Cortex of kidney (tissue), 1 donor: ENCODE results near the gene SHISA4.

Source experiments
- DNase-seq: peaks from one replicate; lab custom pipeline; 2025; lab: John Stamatoyannopoulos, UW

SHISA4 gene

DNA sequence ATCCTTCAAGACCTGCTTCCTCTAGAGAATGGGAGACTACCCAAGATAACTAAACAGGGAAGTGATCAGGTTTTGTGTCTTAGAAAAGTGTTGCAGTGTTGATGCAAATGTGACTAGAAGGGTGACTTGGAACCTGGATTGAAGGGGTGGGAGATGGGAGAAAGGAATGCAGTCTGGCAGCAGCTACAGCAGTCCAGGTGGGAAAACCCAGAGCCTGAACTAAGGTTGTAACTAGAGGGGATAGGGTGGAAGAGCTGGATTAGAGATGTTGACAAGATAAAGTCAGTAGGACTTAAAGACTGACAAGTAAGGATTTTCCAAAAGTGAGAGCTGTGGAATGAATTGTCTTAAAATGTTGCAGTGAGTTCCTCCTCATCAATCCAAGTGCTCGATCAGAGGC, 7.1 kb upstream of the SHISA4 start:
- DNase-seq: no peak

DNA sequence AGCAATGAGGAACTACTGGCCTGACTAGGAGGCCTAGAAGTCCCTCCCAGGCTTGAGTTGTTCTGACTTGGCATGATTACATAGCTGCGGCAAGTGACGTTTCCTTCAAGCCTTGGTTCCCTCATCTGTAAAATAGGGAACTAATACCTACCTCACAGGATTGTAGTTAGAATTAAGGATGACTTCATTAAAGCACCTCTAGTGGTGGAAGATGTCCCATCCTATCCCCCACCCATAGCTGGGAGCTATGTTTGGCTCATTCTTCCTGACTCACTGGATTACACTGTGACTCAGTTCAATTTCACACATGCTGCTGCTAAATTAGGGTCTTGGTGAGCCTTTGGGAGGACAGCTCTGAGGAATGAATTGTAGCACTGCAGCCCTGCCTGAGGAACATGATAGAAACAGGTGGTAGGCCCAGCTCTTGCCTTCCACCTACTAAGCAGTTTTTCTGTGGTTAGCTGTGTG, 6.0 kb upstream of the SHISA4 start:
- DNase-seq: no peak

DNA sequence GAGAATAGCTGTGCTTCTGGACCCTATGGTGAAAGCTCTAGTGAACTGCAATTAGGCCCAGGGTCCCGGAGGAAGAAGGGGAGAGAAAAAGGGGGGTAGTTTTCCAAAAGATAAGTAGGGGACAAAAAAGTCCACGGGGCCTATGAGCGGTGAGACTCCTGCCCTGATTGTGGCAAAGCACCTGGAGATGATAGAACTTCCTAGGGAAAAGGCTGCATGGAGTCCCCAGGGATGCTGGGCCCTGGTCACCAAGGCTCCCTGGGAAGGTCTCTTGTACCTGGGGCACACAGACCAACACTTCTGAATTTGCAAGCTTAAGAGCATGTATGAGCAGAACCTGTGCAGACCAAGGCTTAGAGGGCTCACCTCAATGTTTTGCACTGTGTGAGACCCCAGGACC, 5.4 kb upstream of the SHISA4 start:
- no peak for DNase-seq

DNA sequence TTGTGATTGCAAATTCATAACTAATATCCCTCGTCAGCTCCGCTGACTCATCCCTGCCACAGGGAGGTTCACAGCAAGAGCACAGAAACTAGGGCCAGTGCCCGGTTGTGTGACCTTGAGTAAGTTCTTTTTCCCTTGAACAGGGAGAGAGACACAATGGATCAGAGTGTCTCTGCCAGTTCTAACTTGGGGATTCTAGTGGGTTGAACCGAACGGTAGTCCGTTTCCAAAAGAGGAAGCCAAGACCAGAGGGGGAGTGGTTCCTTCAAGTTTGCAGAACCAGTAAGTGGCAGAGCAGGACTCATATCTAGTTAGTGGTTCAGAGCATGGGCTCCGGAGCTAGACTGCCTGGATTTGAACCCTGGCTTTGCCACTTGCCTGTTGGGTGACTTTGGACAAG, 4.9 kb upstream of the SHISA4 start:
- no peak for DNase-seq

DNA sequence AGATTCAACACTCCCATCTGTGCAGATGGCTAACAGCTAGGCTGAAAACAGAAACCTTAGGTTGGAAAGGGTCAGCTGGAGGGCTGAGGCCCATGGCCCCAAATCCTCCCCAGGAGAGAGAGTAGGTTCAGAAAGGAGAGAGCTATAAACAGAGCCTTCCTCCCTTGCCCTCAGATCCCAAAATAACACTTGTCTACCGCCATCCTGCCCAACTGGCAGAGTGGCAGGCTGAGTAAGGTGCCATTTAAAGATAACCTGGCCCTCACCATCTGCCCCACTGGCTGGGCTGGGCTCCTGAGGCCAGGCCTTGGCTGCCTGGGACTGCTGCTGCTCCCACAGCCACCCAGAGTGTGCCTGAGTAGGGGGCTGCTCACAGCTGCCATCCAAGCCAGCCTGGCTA, 4.3 kb upstream of the SHISA4 start:
- no peak for DNase-seq

DNA sequence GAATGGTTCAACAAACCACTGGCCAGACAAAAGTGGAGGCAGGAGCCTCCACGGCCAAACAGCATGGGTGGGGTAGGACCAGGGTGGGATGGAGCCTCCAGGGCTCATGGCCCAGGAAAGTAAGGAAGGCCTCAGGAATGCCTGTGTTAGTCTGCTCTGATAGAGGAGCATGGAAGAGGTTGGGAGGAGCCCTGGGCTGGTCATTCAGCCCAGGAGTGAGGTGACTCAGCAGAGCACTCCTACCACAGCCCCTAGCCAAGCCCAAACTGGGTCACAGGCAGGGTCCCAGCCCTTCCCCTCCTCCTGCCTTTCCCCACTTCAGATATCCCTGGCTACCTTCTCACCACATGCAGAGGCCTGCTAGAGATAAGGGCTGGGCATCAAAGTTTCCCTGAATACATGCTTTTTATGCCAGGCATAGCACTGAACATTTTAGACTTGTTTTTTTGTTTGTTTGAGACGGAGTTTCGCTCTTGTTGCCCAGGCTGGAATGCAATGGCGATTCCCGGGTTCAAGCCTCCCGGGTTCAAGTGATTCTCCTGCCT, 3.1 kb upstream of the SHISA4 start:
- DNase-seq: no peak

DNA sequence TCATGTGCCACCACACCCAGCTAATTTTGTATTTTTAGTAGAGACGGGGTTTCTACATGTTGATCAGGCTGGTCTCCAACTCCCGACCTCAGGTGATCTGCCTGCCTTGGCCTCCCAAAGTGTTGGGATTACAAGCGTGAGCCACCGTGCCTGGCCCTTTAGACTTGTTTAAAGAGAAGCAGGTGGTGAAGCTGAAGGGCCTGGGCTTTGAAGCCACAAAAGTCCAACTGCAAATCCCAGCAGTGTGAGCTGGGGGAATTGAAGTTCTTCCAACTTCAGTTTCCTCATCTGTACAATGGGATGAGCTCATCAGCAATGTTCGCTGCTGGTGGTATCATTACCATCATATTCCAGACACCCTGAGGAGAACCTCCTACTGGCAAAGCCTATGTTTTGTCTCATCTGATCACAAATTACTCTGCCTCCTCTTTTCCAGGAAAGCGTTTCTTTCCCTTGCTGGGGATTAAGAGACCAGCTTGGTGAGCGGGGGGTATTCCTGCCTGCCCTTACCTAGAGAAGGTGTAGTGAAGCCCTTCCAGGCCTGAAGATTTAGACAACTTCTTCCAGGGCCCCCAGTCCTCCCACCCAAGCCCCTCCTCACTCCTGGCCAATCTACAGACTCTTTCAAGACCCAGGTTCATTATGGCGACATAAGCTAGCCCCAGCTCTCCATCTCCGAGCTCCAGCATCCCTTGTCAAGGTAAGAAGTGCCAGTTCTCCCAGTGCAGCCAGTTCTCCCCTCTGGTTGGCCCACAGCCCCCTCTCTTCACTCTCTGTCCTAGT, 2.4 kb upstream of the SHISA4 start:
- no peak for DNase-seq

DNA sequence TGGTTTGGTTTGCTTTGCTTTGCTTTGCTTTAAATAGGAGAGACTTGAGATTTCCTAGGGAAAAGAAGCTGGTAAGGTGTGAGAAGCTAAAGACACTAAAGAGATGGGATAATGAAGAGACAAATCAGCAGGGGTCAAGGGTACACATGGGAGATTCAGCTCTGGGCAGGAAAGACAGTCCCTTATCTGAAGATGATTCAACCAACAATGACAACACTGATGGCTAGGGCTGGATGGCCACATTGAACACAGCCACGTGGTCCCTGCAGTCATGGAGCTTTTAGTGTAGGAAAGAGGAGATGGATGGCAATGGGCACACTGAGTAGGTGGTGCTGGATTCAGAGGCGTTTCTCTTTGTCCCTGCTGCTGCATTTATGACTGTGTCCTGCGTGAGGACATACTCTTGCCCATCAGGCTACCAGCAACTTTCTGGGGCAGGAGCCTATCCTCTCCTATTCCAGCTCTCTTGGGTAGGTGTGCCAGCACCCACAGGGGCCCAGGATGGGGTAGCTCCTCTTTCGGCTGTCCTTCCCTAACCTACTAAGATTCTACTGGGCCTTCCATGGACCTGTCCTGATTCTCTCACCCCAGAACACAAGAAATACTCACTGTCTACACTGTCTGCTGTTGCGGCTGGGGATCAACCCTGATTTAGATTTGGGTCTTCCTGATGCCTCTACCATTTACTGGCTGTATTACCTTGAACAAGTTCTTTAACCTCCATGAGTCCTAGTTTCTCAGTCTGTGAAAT, 1.4 kb upstream of the SHISA4 start:
- DNase-seq: no peak

DNA sequence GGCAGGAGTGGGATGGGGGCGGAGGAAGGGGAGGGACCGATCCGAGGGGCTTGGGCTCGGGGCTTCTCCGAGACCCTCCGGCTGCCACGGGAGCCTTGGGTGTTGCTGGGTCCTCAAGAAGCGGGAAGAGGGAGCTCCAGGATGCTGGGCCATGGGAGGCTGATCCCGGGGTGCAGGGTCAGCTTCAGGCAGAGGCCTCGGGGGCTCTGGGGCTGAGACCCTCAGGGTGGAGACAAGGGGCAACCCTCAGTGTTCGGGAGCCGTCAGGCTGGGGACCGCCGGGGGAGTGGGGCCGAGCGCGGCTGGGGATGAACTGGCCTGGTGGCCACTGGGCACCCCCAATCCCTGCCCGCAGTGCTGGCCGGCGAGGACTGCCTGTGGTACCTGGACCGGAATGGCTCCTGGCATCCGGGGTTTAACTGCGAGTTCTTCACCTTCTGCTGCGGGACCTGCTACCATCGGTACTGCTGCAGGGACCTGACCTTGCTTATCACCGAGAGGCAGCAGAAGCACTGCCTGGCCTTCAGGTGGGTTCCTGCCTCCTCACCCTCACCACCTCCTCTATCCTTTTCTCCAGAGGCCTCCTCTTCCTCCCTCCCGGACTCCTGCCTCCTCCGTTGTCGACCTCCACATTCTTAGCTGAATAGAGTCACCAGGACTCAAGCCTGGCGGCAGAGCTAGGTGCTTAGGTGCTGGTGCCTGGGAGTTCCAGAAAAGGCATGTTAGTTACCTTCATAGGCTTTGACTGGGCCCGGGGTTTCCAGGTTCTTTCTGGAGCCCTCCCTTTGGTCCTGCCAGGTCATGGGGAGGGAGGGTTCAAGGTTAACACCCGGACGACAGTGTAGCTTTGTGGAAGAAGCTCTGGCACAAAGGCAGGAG, 631 bp downstream of the SHISA4 start:
- DNase-seq: no peak

DNA sequence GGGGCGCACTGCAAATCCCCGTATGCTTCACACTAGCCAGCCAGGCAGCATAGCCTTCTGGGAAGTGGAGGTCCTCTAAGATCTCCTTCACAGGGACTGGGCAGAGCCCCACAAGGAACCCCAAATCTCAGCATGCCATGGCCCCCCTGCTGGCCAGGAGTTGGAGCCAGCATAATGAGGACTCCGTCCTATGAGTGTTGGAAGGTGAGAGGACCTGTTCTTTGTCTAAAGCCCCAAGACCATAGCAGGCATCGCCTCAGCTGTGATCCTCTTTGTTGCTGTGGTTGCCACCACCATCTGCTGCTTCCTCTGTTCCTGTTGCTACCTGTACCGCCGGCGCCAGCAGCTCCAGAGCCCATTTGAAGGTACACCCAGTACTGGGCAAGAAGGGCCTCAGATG, 1.5 kb downstream of the SHISA4 start:
- DNase-seq: no peak

DNA sequence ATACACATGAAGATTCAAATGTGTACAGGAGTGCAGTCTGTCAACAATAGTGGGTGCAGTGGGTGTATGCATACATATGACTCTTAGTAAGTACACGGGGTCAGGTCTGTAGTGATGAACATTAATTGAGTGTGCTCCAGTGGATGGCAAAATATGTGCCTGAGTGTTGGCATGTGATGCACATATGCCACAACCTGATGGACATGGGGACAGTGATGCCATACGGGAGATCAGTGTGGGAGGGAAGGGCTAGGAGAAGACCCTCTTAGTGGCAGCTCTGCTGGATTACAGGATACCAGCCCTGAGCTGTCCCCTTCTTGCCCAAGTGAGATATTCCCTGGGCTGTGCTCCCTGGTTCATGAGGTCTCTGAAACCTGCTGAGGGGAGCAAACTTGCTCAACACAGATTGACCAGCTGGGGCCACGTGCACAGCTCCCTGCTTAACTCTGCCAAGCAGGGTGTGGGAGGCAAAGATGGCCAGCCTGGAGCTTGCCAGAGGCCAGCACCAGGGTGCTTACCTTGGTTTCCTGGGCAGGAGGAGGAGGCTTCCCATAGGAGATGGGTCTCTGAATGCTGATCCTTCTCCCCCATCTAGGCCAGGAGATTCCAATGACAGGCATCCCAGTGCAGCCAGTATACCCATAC, 2.2 kb downstream of the SHISA4 start:
- DNase-seq: no peak

DNA sequence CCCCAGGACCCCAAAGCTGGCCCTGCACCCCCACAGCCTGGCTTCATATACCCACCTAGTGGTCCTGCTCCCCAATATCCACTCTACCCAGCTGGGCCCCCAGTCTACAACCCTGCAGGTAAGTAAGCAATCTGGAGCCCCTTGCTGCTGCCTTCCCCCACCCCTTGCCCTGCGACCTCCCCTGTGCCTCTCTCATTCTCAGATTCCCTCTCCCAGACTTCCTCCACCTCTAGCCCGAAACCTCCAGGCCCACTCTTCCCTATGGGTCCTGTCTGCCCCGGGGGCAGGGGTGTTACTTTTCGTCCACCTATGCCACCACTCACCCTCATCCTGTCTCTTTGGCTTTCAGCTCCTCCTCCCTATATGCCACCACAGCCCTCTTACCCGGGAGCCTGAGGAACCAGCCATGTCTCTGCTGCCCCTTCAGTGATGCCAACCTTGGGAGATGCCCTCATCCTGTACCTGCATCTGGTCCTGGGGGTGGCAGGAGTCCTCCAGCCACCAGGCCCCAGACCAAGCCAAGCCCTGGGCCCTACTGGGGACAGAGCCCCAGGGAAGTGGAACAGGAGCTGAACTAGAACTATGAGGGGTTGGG, 2.9 kb downstream of the SHISA4 start:
- DNase-seq: no peak

DNA sequence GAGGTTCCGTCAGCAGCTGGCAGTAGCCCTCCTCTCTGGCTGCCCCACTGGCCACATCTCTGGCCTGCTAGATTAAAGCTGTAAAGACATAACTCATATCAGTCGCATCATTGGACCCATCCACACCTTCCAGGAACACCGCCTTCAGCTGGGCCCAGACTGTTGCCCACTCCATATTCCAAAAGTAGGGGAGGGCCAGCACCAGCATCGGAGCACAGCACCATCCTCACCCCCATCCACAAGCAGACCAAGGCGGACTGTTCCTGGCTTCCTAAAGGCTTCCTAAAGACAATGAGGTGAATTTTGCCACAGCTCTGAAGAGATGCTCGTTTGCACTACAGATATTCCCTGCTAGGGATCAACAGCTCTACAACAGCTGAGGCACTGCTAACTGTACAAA, 3.5 kb downstream of the SHISA4 start:
- DNase-seq: no peak

DNA sequence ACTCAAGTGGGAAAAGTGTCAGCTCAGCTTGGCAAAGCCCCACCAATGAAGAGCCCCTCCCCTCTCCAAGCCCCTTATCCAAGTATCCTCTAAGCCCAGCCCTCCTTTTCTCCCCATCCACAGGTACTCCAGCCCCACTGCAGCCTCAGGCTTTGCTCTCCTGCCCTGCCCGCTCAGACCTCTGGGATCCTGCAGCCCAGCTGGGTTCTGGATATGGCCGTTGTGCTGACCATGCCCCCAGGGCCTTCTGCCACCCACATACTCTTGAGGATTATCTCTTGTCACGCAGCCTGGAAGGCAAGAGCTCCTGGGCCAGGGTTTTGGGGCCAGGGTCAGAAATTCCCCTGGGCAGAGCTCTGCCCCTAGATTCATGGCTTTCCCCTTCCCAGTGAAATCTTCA, 4.7 kb downstream of the SHISA4 start:
- DNase-seq: no peak

DNA sequence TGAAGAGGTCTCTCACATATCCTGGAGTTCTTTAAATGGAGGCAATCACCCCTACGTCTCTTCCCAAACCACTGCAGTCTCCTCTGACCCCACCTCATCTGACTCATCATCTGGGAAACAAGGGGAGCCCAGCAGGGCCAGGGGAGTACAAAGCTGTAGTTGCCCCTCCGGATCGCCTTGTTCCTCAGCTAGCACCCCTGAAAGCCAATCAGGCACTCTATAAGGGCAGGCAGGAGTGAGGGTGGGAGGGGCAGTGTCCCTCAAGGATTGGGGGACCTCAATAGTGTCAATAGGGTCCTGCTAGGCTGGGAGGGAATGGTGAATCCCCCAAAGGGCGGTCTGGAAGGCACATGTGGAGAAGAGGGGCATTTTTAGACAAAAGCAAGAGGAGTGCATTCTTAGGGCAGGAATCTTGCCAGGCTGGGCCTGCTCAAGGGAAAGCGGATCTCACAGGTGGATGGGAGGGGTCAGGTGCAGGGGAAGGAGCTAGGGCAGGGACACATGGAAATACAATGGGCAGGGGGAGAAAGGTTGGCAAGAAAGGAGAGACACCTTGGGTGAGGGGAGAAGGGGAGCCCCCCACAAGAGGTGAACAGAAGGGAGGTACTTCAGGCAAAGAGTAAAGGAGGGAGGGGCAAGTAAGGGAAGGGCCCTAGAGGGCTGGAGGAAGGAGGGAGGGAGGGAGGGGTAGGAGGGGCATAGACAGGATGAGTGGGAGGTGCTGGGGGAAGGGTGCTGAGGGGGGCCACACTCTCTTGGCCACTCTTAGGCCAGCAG, 5.8 kb downstream of the SHISA4 start:
- DNase-seq: no peak

DNA sequence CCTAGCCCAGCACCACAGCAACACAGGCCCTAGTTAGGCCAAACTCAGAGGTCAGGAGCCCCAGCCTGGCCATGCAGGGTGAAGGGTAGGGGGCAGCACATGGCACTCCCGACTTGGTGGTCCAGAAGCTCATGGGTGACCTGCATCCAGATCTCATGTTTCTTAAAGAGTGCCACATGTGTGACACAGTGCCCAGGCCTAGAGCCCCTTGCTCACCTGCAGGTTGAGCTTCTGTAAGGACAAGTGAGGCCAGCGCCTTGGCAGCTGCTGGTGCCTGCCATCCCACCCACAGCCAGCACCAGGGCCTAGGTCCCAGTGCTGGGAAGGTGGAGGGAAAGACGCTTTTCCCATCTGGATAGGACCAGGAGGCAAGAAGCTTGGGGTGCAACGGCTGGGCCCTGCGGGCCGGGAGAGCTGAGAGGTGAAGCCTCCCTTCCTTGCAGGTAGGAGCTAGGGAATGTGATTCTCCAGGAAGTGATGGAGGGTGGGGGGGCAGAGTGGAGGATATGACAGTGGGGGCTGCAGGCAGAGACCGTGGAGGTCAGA, 6.5 kb downstream of the SHISA4 start:
- no peak for DNase-seq

DNA sequence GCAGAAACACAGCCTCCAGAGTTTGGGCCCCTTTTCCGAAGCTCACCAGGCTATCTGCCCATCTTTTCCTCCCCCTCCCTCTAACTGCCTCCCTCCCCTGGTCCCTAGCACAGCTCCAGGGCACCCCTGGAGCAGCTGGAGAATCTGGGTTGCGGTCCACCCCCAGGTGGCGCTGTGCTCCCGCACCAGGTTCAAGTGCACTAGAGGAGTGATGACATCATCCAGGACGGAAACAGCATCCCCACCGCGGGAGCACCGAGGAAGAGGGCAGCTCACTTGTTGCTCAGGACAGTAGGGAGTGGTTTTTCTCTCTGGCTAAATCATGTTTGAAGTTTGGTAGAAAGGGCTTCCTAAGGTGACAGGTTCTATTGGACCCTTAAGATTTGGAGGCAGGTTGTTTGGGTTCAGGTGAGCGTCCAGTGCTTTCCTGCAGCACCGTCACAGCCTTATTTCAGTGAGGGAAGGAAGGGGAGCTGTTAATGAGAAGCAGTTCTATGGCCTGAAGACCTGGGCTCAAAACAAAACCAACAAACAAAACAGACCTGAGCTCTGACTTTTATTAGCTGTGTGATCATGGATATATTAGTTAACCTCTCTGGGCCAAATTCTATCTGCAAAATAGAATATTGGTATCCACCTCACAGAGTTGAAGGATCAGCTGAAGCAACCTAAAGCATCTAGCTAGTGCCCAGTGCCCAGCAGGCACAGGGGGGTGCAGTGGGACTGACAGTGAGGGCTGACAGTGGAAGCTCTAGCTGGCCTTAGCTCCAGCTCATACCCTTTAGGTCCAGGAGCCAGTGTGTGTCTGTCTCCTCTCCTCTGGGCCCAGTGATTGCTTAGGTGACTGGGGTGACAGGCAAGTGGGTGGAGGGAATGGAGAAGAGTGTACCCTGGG, 7.5 kb downstream of the SHISA4 start:
- DNase-seq: no peak

DNA sequence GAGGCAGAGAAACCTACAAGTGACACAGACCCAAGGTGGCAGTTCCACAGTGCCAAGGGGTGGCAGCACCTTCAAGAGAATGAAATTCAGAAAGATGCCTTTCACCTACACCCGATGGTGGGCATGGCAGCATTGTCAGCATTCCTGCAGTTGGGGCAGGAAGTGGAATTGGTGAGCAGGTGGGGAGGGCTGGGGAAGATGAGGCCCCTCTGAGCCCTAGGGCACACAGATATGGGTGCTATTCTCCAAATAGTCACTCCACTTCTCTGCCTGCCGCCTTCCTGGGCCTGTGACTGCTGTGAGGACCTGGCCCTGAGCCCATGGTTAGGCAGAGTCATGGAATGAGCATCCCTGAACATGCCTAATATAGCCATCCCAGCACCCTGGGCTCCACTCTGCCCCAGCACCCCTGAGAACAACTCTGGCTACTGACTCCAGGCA, 8.3 kb downstream of the SHISA4 start:
- DNase-seq: no peak

DNA sequence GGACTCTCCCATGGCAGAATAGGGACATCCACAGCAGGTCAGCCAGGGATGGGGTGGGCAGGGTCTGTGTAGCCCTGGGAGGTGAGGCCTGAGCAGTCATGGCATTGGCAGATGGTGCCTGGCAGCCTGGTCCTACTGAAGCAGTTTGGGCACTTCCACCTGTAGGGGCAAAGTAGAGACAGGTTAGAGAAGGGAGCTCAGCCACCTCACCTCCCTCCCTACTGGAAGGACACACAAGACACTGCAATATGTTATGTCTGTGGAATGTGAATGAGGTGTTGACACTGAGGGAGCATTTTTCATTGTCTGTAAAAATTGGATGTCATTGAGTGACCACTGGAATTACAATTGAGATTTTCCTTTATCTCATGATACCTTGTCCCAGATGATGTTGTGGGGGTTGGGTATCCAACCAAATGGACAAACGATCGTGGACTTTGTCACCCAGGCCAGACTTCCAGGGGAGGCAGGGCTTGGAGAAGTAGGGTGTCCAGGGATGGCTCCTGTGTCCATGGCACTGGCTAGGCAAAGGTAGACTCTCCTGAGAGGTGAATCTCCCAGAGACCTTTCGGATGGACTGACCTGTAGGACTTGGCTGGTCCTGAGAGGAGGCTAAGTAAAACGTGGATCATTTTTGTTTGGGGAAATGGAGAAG, 9.7 kb downstream of the SHISA4 start:
- DNase-seq: no peak
